CD4-positive, alpha-beta T cell (primary cell): ENCODE measurements around the gene ID3. TPM values are rescaled to one million over a fixed set of nuclear protein-coding genes. Genes with fewer than 3 reads are reported as not detected.

Experiments used
- ATAC-seq: fragments of 200-7000 bp; cut with Tn5 transposase; one replicate; pipeline ENCODE4 v1.10.0; 2022; ENCODE audit warnings: mild to moderate bottlenecking; ENCODE audit not compliant: poor library complexity
- CTCF ChIA-PET: fragments of 350-600 bp; sonication (Branson Sonifier 250); formaldehyde crosslinking; loops from one replicate; lab custom pipeline; 2021; ENCODE audit warnings: antibody characterized with exemption, inconsistent platforms; lab: Charles Lee
- POLR2A ChIA-PET: fragments of 350-600 bp; sonication (Branson Sonifier 250); formaldehyde crosslinking; loops from one replicate; lab custom pipeline; 2021; ENCODE audit warnings: antibody characterized with exemption, inconsistent platforms; lab: Charles Lee
- DNase-seq, 14 experiments: peaks; one replicate each; pipeline ENCODE4 v3.0.0-alpha.2; 2013 to 2020; ENCODE audit warnings: mixed read lengths in 2 of 14
- H3K27ac ChIP-seq, 2 donors: one replicate each; pipeline versions ENCODE4 v1.5.1 to v1.7.0; 2013; ENCODE audit warnings: low read length in 2 of 2, low read depth in 1 of 2, mild to moderate bottlenecking in 1 of 2
- H3K27me3 ChIP-seq, 2 experiments: 1 replicate in 1 of 2; 2 replicates in 1 of 2; pipeline versions ENCODE4 v1.6.1 to v1.7.0; 2013; ENCODE audit warnings: low read length in 2 of 2, control low read depth in 1 of 2, mild to moderate bottlenecking in 1 of 2, moderate library complexity in 1 of 2; ENCODE audit not compliant: insufficient read depth in 2 of 2, control insufficient read depth in 1 of 2
- H3K36me3 ChIP-seq: one replicate; pipeline ENCODE4 v1.6.1; 2013; ENCODE audit warnings: low read length, control low read depth; ENCODE audit not compliant: insufficient read depth
- H3K4me1 ChIP-seq: one replicate; pipeline ENCODE4 v1.6.1; 2013; ENCODE audit warnings: low read length, control low read depth; ENCODE audit not compliant: insufficient read depth
- H3K4me3 ChIP-seq: one replicate; pipeline ENCODE4 v1.5.1; 2013; ENCODE audit warnings: mild to moderate bottlenecking, low read length, moderate library complexity
- H3K9me3 ChIP-seq, 2 experiments: 1 replicate in 1 of 2; 2 replicates in 1 of 2; pipeline versions ENCODE4 v1.6.1 to v1.7.0; 2013; ENCODE audit warnings: low read length in 2 of 2, mild to moderate bottlenecking in 2 of 2, control low read depth in 1 of 2, moderate library complexity in 1 of 2; ENCODE audit not compliant: control insufficient read depth in 1 of 2, insufficient read depth in 1 of 2
- H3K27ac Mint-ChIP-seq: one replicate; pipeline ENCODE4 v1.8.0; 2020; ENCODE audit warnings: mixed read lengths
- H3K27me3 Mint-ChIP-seq: one replicate; pipeline ENCODE4 v1.8.0; 2021; ENCODE audit warnings: mixed read lengths
- H3K36me3 Mint-ChIP-seq: one replicate; pipeline ENCODE4 v1.8.0; 2021; ENCODE audit warnings: low read depth, mixed read lengths
- H3K4me1 Mint-ChIP-seq: one replicate; pipeline ENCODE4 v1.8.0; 2021; ENCODE audit warnings: low read depth, mixed read lengths
- H3K4me3 Mint-ChIP-seq: one replicate; pipeline ENCODE4 v1.8.0; 2020; ENCODE audit warnings: mild to moderate bottlenecking, mixed read lengths
- H3K9me3 Mint-ChIP-seq: one replicate; pipeline ENCODE4 v1.8.0; 2020; ENCODE audit warnings: mixed read lengths
- intact Hi-C, 2 experiments: fragments of 100-400 bp; cut with DNase I in 1 of 2; cut with micrococcal nuclease in 1 of 2; formaldehyde crosslinking; loops; one replicate each; pipeline versions ENCODE4 v1.15.1 to v1.9.0; 2023 to 2025; cut with DNase I, micrococcal nuclease
- total RNA-seq, 174 experiments: library from RNA in 2 of 174; stranded (reverse) in 2 of 174; gene quantifications; one replicate each; pipeline ENCODE4 v1.2.3 and lab custom pipeline; 2021 to 2026
- TF ChIP-seq, protein P1 (sequence below): fragments of 200-600 bp; IDR thresholded peaks from one replicate; pipeline ENCODE4 v1.8.0; 2022; ENCODE audit warnings: antibody characterized with exemption, mild to moderate bottlenecking

The ID3 gene
- total RNA-seq, 2 experiments from 2014 or later = 89.8 to 90.4 TPM

DNA sequence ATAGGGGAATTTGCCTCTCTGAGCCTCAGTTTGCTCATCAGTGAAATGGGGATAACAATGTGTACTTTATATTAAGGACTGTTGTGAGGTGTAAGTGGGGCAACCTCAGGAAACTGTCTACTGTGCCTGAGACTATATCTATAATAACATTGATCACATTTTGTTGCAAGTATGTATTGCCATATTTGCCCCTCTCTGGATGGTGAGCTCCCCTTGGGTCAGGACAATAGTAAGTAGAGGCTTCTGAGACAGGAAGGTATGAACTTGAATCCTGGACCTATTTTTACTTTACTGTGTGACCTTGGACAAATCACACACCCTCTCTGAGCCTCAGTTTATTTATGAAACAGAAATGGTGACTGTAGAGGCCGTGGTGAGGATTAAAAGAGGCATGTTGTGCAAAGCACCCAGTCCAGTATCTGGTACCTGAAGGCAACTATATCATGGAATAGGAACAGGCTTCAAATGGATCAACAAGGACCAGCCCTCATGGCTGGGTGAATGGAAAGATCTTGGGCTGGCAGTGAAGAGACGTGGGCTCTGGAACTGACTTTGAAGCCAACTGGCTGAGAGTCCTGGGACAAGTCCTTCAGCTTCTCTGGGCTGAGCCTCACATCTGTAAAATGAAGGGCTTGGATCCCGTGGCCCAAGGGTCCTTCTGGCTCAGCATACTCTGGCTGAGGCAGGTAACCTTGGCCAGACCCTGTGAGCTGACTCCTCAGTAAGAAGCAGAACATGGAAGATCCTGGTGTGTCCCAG, 35.0 kb upstream of the ID3 start:
- ATAC-seq (no peak), DNase-seq (no peak)
- H3K27me3 ChIP-seq = no peaks in the 10 kb centered on the region
- Mint-ChIP-seq H3K27ac (peak overlapping the region; percentile 78), H3K4me1 (peaks cover 87% of the 10 kb centered on the region), H3K9me3 (no peaks in the 10 kb centered on the region), H3K36me3 (no peaks in the 10 kb centered on the region), H3K27me3 (no peaks in the 10 kb centered on the region), H3K4me3 (peak overlapping the region; percentile 56)
- POLR2A ChIA-PET = interaction anchor here (1.6 to 4.0 kb wide), 6 partner anchors 7 to 41 kb away, joined by 4 to 25 read pairs (median 20); partner anchors contain the start of gene ID3
- intact Hi-C loops = loop anchor here in 1 of 2 experiments (2.0 to 5.0 kb wide), 2 partner anchors 34 to 38 kb away; no protein-coding TSS in a partner anchor
- H3K27ac ChIP-seq = no peak overlapping the region
- no peaks in the 10 kb centered on the region for H3K9me3 ChIP-seq
- CTCF ChIA-PET = interaction anchor here (0.9 to 6.5 kb wide), 4 partner anchors 17 to 43 kb away, joined by 3 to 25 read pairs (median 3); no protein-coding TSS in a partner anchor
- peaks cover 88% of the 10 kb centered on the region for H3K4me1 ChIP-seq
- no peak overlapping the region for H3K4me3 ChIP-seq
- H3K36me3 ChIP-seq = no peaks in the 10 kb centered on the region
- TF ChIP-seq, protein P1, sequence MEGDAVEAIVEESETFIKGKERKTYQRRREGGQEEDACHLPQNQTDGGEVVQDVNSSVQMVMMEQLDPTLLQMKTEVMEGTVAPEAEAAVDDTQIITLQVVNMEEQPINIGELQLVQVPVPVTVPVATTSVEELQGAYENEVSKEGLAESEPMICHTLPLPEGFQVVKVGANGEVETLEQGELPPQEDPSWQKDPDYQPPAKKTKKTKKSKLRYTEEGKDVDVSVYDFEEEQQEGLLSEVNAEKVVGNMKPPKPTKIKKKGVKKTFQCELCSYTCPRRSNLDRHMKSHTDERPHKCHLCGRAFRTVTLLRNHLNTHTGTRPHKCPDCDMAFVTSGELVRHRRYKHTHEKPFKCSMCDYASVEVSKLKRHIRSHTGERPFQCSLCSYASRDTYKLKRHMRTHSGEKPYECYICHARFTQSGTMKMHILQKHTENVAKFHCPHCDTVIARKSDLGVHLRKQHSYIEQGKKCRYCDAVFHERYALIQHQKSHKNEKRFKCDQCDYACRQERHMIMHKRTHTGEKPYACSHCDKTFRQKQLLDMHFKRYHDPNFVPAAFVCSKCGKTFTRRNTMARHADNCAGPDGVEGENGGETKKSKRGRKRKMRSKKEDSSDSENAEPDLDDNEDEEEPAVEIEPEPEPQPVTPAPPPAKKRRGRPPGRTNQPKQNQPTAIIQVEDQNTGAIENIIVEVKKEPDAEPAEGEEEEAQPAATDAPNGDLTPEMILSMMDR = no peak

- ChIA-PET CTCF (interaction anchor here (0.9 to 6.5 kb wide), 3 partner anchors 17 to 43 kb away, joined by 3 to 25 read pairs (median 12); no protein-coding TSS in a partner anchor), POLR2A (interaction anchor here (1.0 to 4.0 kb wide), 6 partner anchors 8 to 38 kb away, joined by 3 to 25 read pairs (median 20); partner anchors contain the start of gene ID3)
- TF ChIP-seq, protein P1 = no peak
- no peaks in the 10 kb centered on the region for H3K9me3 Mint-ChIP-seq
- peak overlapping the region; percentile 78 for H3K27ac Mint-ChIP-seq
- Histone ChIP-seq H3K36me3 (no peaks in the 10 kb centered on the region), H3K4me1 (peaks cover 81% of the 10 kb centered on the region), H3K9me3 (no peaks in the 10 kb centered on the region), H3K27ac (no peak overlapping the region), H3K4me3 (no peak overlapping the region), H3K27me3 (no peaks in the 10 kb centered on the region)
- peaks cover 81% of the 10 kb centered on the region for H3K4me1 Mint-ChIP-seq
- DNase-seq (no peak), ATAC-seq (no peak)
- H3K36me3 Mint-ChIP-seq = no peaks in the 10 kb centered on the region
- no peaks in the 10 kb centered on the region for H3K27me3 Mint-ChIP-seq
- no peak overlapping the region for H3K4me3 Mint-ChIP-seq
- intact Hi-C loops = loop anchor here in 1 of 2 experiments (2.0 to 5.0 kb wide), 2 partner anchors 33 to 39 kb away; no protein-coding TSS in a partner anchor
Observed at GRCh38 chr1:23593556-23594148, 34.4 kb upstream of the ID3 start.

DNA sequence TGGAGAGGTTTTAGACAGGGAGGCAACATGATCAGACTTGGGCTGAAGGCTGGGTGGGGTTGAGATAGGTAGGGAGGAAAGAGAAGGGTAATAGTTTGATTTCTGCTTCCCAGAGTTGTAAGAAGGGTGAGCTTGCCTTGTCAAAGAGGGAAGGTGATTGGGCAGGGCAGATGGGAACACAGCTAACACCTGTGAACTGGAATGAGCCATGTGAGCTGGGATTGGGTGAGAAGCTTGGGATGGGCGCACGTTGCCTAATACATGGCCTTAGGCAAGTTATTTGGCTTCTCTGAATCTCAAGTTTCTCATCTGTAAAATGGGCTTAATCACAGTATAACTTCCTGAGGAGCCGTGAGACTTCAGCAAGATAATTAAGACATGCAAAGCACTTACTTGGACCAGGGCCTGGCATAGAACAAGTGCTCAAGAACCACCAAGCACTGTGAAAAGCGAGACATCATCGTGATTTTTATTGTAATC, 33.8 kb upstream of the ID3 start:
- Mint-ChIP-seq H3K27me3 (no peaks in the 10 kb centered on the region), H3K9me3 (no peaks in the 10 kb centered on the region), H3K4me3 (peak overlapping the region; percentile 13), H3K27ac (peak overlapping the region; percentile 78), H3K36me3 (no peaks in the 10 kb centered on the region), H3K4me1 (peaks cover 79% of the 10 kb centered on the region)
- TF ChIP-seq, protein P1 = no peak
- ChIA-PET CTCF (interaction anchor here (2.7 to 6.5 kb wide), 2 partner anchors 42 to 44 kb away, joined by 12 to 25 read pairs; no protein-coding TSS in a partner anchor), POLR2A (interaction anchor here (0.9 to 4.0 kb wide), 10 partner anchors 8 to 38 kb away, joined by 3 to 25 read pairs (median 10); partner anchors contain the start of gene ID3)
- Histone ChIP-seq H3K4me3 (no peak overlapping the region), H3K4me1 (peaks cover 75% of the 10 kb centered on the region), H3K36me3 (no peaks in the 10 kb centered on the region), H3K27me3 (no peaks in the 10 kb centered on the region), H3K27ac (peak overlapping the region in 1 of 2 donors; percentile 41), H3K9me3 (no peaks in the 10 kb centered on the region)
- no peak for ATAC-seq
- intact Hi-C loops = loop anchor here in 1 of 2 experiments (5.0 kb wide), 1 partner anchor 39 kb away; no protein-coding TSS in a partner anchor
- DNase-seq = no peak
